ENCODE measurements around the gene KRT31. TPM values are rescaled to one million over a fixed set of nuclear protein-coding genes. Genes with fewer than 3 reads are reported as not detected.

The KRT31 gene
- total RNA-seq, 1 donor from 2014 or later, result not detected

GRCh38 chr17:41413353-41413957, 16.0 kb upstream of the KRT31 start:
- Histone ChIP-seq H3K36me3 (no peaks in the 10 kb centered on the region), H3K4me3 (no peak overlapping the region), H3K27me3 (no peaks in the 10 kb centered on the region), H3K4me1 (no peaks in the 10 kb centered on the region), H3K9me3 (no peaks in the 10 kb centered on the region), H3K27ac (no peak overlapping the region)
- TF ChIP-seq, protein P1, sequence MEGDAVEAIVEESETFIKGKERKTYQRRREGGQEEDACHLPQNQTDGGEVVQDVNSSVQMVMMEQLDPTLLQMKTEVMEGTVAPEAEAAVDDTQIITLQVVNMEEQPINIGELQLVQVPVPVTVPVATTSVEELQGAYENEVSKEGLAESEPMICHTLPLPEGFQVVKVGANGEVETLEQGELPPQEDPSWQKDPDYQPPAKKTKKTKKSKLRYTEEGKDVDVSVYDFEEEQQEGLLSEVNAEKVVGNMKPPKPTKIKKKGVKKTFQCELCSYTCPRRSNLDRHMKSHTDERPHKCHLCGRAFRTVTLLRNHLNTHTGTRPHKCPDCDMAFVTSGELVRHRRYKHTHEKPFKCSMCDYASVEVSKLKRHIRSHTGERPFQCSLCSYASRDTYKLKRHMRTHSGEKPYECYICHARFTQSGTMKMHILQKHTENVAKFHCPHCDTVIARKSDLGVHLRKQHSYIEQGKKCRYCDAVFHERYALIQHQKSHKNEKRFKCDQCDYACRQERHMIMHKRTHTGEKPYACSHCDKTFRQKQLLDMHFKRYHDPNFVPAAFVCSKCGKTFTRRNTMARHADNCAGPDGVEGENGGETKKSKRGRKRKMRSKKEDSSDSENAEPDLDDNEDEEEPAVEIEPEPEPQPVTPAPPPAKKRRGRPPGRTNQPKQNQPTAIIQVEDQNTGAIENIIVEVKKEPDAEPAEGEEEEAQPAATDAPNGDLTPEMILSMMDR (IDR thresholded peaks at IDR 0.05), result no peak
- ATAC-seq, result peak; percentile 77
- intact Hi-C loops (cut with DNase I), result no loop called here
- no peak for DNase-seq

DNA sequence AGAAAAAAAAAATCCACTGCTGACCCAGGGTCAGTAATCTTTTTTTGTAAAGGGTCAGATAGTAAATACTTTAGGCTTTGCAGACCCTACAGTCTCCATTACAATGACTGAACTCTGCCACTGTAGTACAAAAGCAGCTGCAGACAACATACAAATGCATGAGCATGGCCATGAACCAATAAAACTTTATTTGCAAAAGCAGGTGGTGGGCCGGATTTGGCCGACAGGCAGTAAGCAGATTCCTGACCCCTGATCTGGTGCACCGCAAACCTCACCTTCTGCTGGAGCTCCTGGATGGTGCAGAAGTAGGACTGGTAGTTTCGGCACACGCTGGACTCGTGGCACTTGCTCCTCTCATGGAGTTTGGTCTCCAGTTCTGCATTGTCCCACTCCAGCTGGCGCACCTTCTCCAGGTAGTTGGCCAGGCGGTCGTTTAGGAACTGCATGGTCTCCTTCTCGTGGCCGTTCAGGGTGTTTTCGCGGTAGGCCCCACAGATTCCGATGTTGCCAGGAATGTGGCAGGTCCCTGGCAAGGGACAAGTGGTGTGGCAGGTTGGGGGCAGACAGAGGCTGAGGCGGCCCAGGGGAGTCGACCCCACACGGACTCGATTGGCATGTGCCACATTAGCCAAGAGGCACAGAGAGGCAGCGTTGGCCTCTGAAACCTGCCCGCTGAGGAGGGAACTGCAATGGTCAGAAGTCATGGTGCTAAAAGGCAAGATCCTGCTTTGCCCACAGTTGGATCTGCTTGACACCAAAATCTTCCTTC, 13.8 kb upstream of the KRT31 start:
- no peak overlapping the region for H3K27ac ChIP-seq
- TF ChIP-seq, protein P1 (IDR thresholded peaks at IDR 0.05), result no peak
- H3K9me3 ChIP-seq, result no peaks in the 10 kb centered on the region
- H3K36me3 ChIP-seq, result no peaks in the 10 kb centered on the region
- no peak for ATAC-seq
- H3K27me3 ChIP-seq, result no peaks in the 10 kb centered on the region
- intact Hi-C loops (cut with DNase I), result no loop called here
- H3K4me1 ChIP-seq, result no peaks in the 10 kb centered on the region
- no peak for DNase-seq
- no peak overlapping the region for H3K4me3 ChIP-seq

- no peak overlapping the region for H3K27ac ChIP-seq
- no peaks in the 10 kb centered on the region for H3K9me3 ChIP-seq
- H3K27me3 ChIP-seq, result no peaks in the 10 kb centered on the region
- no peak overlapping the region for H3K4me3 ChIP-seq
- TF ChIP-seq, protein P1 (IDR thresholded peaks at IDR 0.05), result no peak
- intact Hi-C loops (cut with DNase I), result no loop called here
- DNase-seq, result no peak
- no peak for ATAC-seq
- no peaks in the 10 kb centered on the region for H3K36me3 ChIP-seq
- no peaks in the 10 kb centered on the region for H3K4me1 ChIP-seq
Measured at GRCh38 chr17:41407226-41407625, 9.8 kb upstream of the KRT31 start.

DNA sequence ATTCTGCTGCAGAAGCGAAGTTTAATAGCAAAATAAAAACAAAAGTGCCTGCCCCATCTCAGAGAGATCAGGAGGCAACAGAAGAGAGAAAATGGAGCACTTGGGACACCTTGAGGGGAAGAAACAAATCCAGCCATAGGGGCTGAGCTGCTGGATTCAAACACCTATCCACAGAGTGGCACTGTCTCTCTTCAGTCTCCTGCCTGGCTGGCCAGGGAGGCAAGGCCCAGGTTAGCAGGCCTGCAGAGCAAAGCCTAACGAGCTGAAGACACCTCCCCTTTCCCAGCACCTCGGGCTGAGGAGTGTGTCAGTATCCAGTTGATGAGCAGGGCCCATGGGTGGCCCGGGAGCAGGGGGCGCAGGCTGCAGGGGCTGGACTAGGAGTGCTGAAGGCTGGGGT, 8.8 kb upstream of the KRT31 start:
- H3K4me3 ChIP-seq, result no peak overlapping the region
- no peaks in the 10 kb centered on the region for H3K36me3 ChIP-seq
- ATAC-seq (peak; percentile 55), DNase-seq (no peak)
- H3K27ac ChIP-seq, result no peak overlapping the region
- TF ChIP-seq, protein P1 (IDR thresholded peaks at IDR 0.05), result no peak
- H3K4me1 ChIP-seq, result no peaks in the 10 kb centered on the region
- intact Hi-C loops (cut with DNase I), result no loop called here
- H3K27me3 ChIP-seq, result no peaks in the 10 kb centered on the region
- H3K9me3 ChIP-seq, result no peaks in the 10 kb centered on the region

DNA sequence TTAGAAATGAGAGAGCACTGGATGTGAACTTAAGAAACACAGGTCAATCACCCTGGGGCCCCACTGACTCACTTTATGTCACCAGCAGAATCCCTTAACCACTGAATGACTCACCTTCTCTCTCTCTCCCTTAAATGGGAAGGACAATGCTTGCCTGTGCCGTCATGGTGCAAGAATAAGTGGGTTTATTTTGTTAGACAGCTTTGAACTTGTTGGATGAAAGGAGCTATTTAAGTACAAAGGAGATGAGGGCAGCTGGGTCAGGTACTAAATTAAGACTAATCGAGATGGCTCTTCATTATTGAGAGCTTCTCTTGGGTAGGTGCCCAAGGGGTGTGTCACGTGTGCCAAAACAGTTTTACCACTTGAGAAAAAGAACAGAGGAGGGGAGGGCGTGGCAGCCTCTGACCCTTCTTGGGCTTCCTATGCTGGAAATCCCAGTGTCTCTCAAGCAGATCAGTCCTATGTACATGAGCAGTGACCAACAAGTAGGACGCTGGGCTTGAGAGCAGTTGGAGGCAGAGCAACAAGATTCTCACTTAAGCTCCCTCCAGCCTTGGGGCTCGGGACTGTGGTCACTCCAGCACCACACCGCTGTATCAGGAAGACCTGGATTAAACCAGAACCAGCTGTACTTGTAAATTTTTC, 6.7 kb upstream of the KRT31 start:
- TF ChIP-seq, protein P1 (IDR thresholded peaks at IDR 0.05), result no peak
- Histone ChIP-seq H3K9me3 (no peaks in the 10 kb centered on the region), H3K4me1 (no peaks in the 10 kb centered on the region), H3K27ac (no peak overlapping the region), H3K27me3 (no peaks in the 10 kb centered on the region), H3K4me3 (no peak overlapping the region), H3K36me3 (no peaks in the 10 kb centered on the region)
- peak; percentile 33 for ATAC-seq
- intact Hi-C loops (cut with DNase I), result no loop called here
- DNase-seq, result no peak

Data from upper lobe of right lung (tissue), 1 donor.